GM23338 (cell line): ENCODE measurements around the gene NT5C3B. TPM values are rescaled to one million over a fixed set of nuclear protein-coding genes. Genes with fewer than 3 reads are reported as not detected.
A peak's percentile ranks its signal among the peaks of the same experiment; 100 is the strongest.

Experiments
- ATAC-seq: fragments of 200-7000 bp; cut with Tn5 transposase; 3 replicates; pipeline ENCODE4 v1.9.1; 2020
- DNase-seq: peaks from one replicate; pipeline ENCODE4 v3.0.0-alpha.2; 2015; ENCODE audit warnings: low spot score
- H2AFZ ChIP-seq: fragments of 200-600 bp; sonication (generic); 2 replicates; pipeline ENCODE4 v1.8.0; 2016; ENCODE audit warnings: antibody characterized with exemption, mild to moderate bottlenecking, moderate library complexity
- H3F3A ChIP-seq: fragments of 200-600 bp; sonication (generic); replicated peaks from 2 replicates; pipeline ENCODE4 v1.8.0; 2017; ENCODE audit warnings: antibody characterized with exemption, mixed run types, low read depth
- H3K27ac ChIP-seq: fragments of 200-600 bp; sonication (generic); 2 replicates; pipeline ENCODE4 v1.6.1; 2016; ENCODE audit warnings: low read depth
- H3K27me3 ChIP-seq: fragments of 200-600 bp; sonication (generic); 2 replicates; pipeline ENCODE4 v1.8.0; 2016; ENCODE audit warnings: mild to moderate bottlenecking, mixed run types, moderate library complexity; ENCODE audit not compliant: insufficient read depth
- H3K36me3 ChIP-seq: fragments of 200-600 bp; sonication (generic); 2 replicates; pipeline ENCODE4 v1.8.0; 2016; ENCODE audit warnings: mild to moderate bottlenecking; ENCODE audit not compliant: insufficient read depth
- H3K4me1 ChIP-seq: fragments of 200-600 bp; sonication (generic); 2 replicates; pipeline ENCODE4 v1.8.0; 2016; ENCODE audit warnings: mild to moderate bottlenecking, moderate library complexity; ENCODE audit not compliant: insufficient read depth
- H3K4me2 ChIP-seq: fragments of 200-600 bp; sonication (generic); 2 replicates; pipeline ENCODE4 v1.7.1; 2017; ENCODE audit warnings: mixed run types
- H3K4me3 ChIP-seq: fragments of 200-600 bp; sonication (generic); 2 replicates; pipeline ENCODE4 v1.6.1; 2016; ENCODE audit warnings: mixed run types
- H3K79me2 ChIP-seq: fragments of 200-600 bp; sonication (generic); replicated peaks from 2 replicates; pipeline ENCODE4 v1.8.0; 2017; ENCODE audit warnings: mild to moderate bottlenecking; ENCODE audit not compliant: insufficient read depth
- H3K9me2 ChIP-seq: fragments of 200-600 bp; sonication (generic); 2 replicates; pipeline ENCODE4 v1.8.0; 2017; ENCODE audit not compliant: insufficient read depth
- H4K20me1 ChIP-seq: fragments of 200-600 bp; sonication (generic); replicated peaks from 2 replicates; pipeline ENCODE4 v1.8.0; 2017; ENCODE audit warnings: mild to moderate bottlenecking; ENCODE audit not compliant: insufficient read depth
- H3K27ac Mint-ChIP-seq: 2 replicates; pipeline ENCODE4 v1.8.0; 2020; ENCODE audit warnings: inconsistent platforms, mild to moderate bottlenecking, moderate library complexity, mixed read lengths
- H3K27me3 Mint-ChIP-seq: 3 replicates; pipeline ENCODE4 v1.8.0; 2022; ENCODE audit warnings: low read depth, mild to moderate bottlenecking, moderate library complexity, mixed read lengths, inconsistent platforms; ENCODE audit not compliant: insufficient read depth, poor library complexity
- H3K36me3 Mint-ChIP-seq: 3 replicates; pipeline ENCODE4 v1.8.0; 2021; ENCODE audit warnings: low read depth, mild to moderate bottlenecking, inconsistent platforms, moderate library complexity, mixed read lengths
- H3K4me1 Mint-ChIP-seq: 3 replicates; pipeline ENCODE4 v1.8.0; 2020; ENCODE audit warnings: mild to moderate bottlenecking, inconsistent platforms, mixed read lengths
- H3K4me3 Mint-ChIP-seq: 3 replicates; pipeline ENCODE4 v1.8.0; 2021; ENCODE audit warnings: moderate library complexity, mild to moderate bottlenecking, inconsistent platforms, mixed read lengths
- H3K9me3 Mint-ChIP-seq: 3 replicates; pipeline ENCODE4 v1.8.0; 2020; ENCODE audit warnings: moderate library complexity, mild to moderate bottlenecking, inconsistent platforms, mixed read lengths
- CREB1 ChIP-seq: fragments of 250-450 bp; sonication (Bioruptor Pico); IDR thresholded peaks from 2 replicates; pipeline ENCODE4 v1.5.0; 2020; ENCODE audit warnings: low read depth, mild to moderate bottlenecking, moderate library complexity
- ETS1 ChIP-seq: IDR thresholded peaks from 2 replicates; pipeline ENCODE4 v1.6.1; 2016; ENCODE audit warnings: antibody characterized with exemption
- EZH2 ChIP-seq: fragments of 200-600 bp; sonication (generic); IDR thresholded peaks from one replicate; pipeline ENCODE4 v1.8.0; 2017; ENCODE audit warnings: antibody characterized with exemption, mild to moderate bottlenecking, low read depth; ENCODE audit not compliant: unreplicated experiment
- EZH2phosphoT487 ChIP-seq: fragments of 200-600 bp; sonication (generic); IDR thresholded peaks from one replicate; pipeline ENCODE4 v1.8.1; 2018; ENCODE audit warnings: antibody characterized with exemption; ENCODE audit not compliant: unreplicated experiment
- JUNB ChIP-seq: IDR thresholded peaks from one replicate; pipeline ENCODE4 v1.6.1; 2016; ENCODE audit warnings: antibody characterized with exemption; ENCODE audit not compliant: unreplicated experiment
- NANOG ChIP-seq: IDR thresholded peaks from 2 replicates; pipeline ENCODE4 v1.6.1; 2016; ENCODE audit warnings: antibody characterized with exemption, borderline replicate concordance
- POLR2AphosphoS5 ChIP-seq: IDR thresholded peaks from 2 replicates; pipeline ENCODE4 v1.6.1; 2016; ENCODE audit warnings: antibody characterized with exemption, low read depth
- STAT1 ChIP-seq: IDR thresholded peaks from one replicate; pipeline ENCODE4 v1.6.1; 2016; ENCODE audit warnings: antibody characterized with exemption; ENCODE audit not compliant: unreplicated experiment
- ZNF114 ChIP-seq: fragments of 250-450 bp; sonication (Bioruptor Pico); IDR thresholded peaks from 2 replicates; pipeline ENCODE4 v1.5.0; 2020; ENCODE audit warnings: mild to moderate bottlenecking, moderate library complexity
- ZNF331 ChIP-seq: fragments of 250-450 bp; sonication (Bioruptor Pico); IDR thresholded peaks from 2 replicates; pipeline ENCODE4 v1.5.0; 2020; ENCODE audit warnings: low read depth, mild to moderate bottlenecking, moderate library complexity
- polyA plus RNA-seq: library from polyadenylated mRNA; unstranded; fragments of >200 nt; fragmentation: Nextera tagmentation; extraction: Ambion mirVana; gene quantifications from 2 replicates; pipeline ENCODE4 v1.2.1, GENCODE V29; 2016
- total RNA-seq: library from RNA; depleted of rRNA; stranded (reverse); fragments of >200 nt; shearing (Covaris generic); gene quantifications from 2 replicates; pipeline ENCODE4 v1.2.3, GENCODE V29; 2014
- TF ChIP-seq, protein P1 (sequence below), 2 experiments: fragments of 200-600 bp in 1 of 2; sonication (generic) in 1 of 2; conservative IDR thresholded peaks; 2 replicates each; pipeline versions ENCODE4 v1.5.1 to v1.6.1; 2016 to 2017; ENCODE audit warnings: antibody characterized with exemption in 2 of 2, low read depth in 2 of 2, mild to moderate bottlenecking in 2 of 2, moderate library complexity in 1 of 2
- TF ChIP-seq, protein P2 (sequence below): IDR thresholded peaks from one replicate; pipeline ENCODE4 v1.6.1; 2018; ENCODE audit warnings: antibody characterized with exemption; ENCODE audit not compliant: unreplicated experiment

NT5C3B gene
- total and polyA plus RNA-seq, 2 experiments from 2014 or later, result 58.2 to 78.3 TPM

GRCh38 chr17:41796121-41796895 lies 39.7 kb downstream of the NT5C3B start (continued):
- TF ChIP-seq ETS1 (no peak), CREB1 (CRISPR knock-in tag) (no peak), POLR2AphosphoS5 (no peak), STAT1 (no peak), JUNB (no peak), EZH2phosphoT487 (no peak), ZNF331 (CRISPR knock-in tag) (no peak)
- TF ChIP-seq, protein P1, sequence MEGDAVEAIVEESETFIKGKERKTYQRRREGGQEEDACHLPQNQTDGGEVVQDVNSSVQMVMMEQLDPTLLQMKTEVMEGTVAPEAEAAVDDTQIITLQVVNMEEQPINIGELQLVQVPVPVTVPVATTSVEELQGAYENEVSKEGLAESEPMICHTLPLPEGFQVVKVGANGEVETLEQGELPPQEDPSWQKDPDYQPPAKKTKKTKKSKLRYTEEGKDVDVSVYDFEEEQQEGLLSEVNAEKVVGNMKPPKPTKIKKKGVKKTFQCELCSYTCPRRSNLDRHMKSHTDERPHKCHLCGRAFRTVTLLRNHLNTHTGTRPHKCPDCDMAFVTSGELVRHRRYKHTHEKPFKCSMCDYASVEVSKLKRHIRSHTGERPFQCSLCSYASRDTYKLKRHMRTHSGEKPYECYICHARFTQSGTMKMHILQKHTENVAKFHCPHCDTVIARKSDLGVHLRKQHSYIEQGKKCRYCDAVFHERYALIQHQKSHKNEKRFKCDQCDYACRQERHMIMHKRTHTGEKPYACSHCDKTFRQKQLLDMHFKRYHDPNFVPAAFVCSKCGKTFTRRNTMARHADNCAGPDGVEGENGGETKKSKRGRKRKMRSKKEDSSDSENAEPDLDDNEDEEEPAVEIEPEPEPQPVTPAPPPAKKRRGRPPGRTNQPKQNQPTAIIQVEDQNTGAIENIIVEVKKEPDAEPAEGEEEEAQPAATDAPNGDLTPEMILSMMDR (conservative IDR thresholded peaks at IDR 0.05; ENCODE audit: low read depth in 2 of 2), result no peak
- TF ChIP-seq, protein P2, sequence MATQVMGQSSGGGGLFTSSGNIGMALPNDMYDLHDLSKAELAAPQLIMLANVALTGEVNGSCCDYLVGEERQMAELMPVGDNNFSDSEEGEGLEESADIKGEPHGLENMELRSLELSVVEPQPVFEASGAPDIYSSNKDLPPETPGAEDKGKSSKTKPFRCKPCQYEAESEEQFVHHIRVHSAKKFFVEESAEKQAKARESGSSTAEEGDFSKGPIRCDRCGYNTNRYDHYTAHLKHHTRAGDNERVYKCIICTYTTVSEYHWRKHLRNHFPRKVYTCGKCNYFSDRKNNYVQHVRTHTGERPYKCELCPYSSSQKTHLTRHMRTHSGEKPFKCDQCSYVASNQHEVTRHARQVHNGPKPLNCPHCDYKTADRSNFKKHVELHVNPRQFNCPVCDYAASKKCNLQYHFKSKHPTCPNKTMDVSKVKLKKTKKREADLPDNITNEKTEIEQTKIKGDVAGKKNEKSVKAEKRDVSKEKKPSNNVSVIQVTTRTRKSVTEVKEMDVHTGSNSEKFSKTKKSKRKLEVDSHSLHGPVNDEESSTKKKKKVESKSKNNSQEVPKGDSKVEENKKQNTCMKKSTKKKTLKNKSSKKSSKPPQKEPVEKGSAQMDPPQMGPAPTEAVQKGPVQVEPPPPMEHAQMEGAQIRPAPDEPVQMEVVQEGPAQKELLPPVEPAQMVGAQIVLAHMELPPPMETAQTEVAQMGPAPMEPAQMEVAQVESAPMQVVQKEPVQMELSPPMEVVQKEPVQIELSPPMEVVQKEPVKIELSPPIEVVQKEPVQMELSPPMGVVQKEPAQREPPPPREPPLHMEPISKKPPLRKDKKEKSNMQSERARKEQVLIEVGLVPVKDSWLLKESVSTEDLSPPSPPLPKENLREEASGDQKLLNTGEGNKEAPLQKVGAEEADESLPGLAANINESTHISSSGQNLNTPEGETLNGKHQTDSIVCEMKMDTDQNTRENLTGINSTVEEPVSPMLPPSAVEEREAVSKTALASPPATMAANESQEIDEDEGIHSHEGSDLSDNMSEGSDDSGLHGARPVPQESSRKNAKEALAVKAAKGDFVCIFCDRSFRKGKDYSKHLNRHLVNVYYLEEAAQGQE, result no peak

DNA sequence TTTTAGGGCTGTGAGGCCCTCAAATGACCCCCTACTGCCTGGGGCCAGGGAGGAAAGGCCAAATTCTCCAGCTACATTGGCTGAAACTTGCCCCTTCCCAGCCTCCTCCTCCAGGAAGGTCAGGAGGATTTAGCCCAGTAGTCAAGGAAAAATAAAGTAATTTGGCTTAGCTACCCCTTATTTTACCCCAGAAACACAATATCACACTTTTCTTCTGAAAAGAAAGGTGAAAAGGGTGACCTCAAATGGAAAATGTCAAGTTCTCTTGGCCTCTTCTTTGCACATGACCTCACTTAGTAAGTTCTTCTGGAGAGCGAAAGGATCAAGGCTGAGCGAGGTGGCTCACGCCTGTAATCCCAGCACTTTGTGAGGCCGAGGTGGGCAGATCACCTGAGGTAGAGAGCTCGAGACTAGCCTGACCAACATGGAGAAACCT lies 41.5 kb downstream of the NT5C3B start:
- DNase-seq (no peak), ATAC-seq (no peak)
- Histone ChIP-seq H3F3A (peaks cover 13% of the 10 kb centered on the region; the same call in 1 of the 2 replicates), H3K36me3 (no peaks in the 10 kb centered on the region), H2AFZ (no peak overlapping the region), H4K20me1 (no peaks in the 10 kb centered on the region), H3K4me1 (peaks cover 31% of the 10 kb centered on the region), H3K27me3 (peaks cover 42% of the 10 kb centered on the region), H3K79me2 (no peaks in the 10 kb centered on the region), H3K27ac (no peak overlapping the region), H3K4me2 (peak overlapping the region; percentile 77), H3K9me2 (no peaks in the 10 kb centered on the region), H3K4me3 (peak overlapping the region; percentile 42; the same call in 1 of the 2 replicates)
- H3K36me3 Mint-ChIP-seq, result no peaks in the 10 kb centered on the region; the same call in 2 of the 3 replicates
- H3K9me3 Mint-ChIP-seq, result no peaks in the 10 kb centered on the region
- H3K4me3 Mint-ChIP-seq, result no peak overlapping the region
- peaks cover 39% of the 10 kb centered on the region for H3K4me1 Mint-ChIP-seq
- H3K27me3 Mint-ChIP-seq, result peaks cover 49% of the 10 kb centered on the region
- TF ChIP-seq ZNF331 (CRISPR knock-in tag) (no peak), ETS1 (no peak), NANOG (no peak), JUNB (no peak), ZNF114 (no peak), EZH2 (no peak)
- TF ChIP-seq, protein P1 (conservative IDR thresholded peaks at IDR 0.05; ENCODE audit: low read depth in 2 of 2), result no peak
- no peak overlapping the region for H3K27ac Mint-ChIP-seq
